Endothelial cell (in vitro differentiated cells): Measurements from ENCODE around the gene ASAH2. TPM values are rescaled to one million over a fixed set of nuclear protein-coding genes. Genes with fewer than 3 reads are reported as not detected.

Experiments
- DNase-seq: peaks from one replicate; pipeline ENCODE4 v3.0.0; 2021; ENCODE audit warnings: low spot score
- H3K27ac Mint-ChIP-seq: one replicate; pipeline ENCODE4 v1.8.0; 2021; ENCODE audit warnings: mixed read lengths, inconsistent platforms; ENCODE audit not compliant: unreplicated experiment
- H3K27me3 Mint-ChIP-seq: one replicate; pipeline ENCODE4 v1.8.0; 2021; ENCODE audit warnings: mild to moderate bottlenecking, moderate library complexity, mixed read lengths, inconsistent platforms; ENCODE audit not compliant: unreplicated experiment
- H3K36me3 Mint-ChIP-seq: one replicate; pipeline ENCODE4 v1.8.0; 2021; ENCODE audit warnings: mild to moderate bottlenecking, low read depth, mixed read lengths, inconsistent platforms; ENCODE audit not compliant: unreplicated experiment
- H3K4me1 Mint-ChIP-seq: one replicate; pipeline ENCODE4 v1.8.0; 2021; ENCODE audit warnings: mild to moderate bottlenecking, mixed read lengths, inconsistent platforms; ENCODE audit not compliant: unreplicated experiment
- H3K4me3 Mint-ChIP-seq: one replicate; pipeline ENCODE4 v1.8.0; 2021; ENCODE audit warnings: mild to moderate bottlenecking, mixed read lengths, inconsistent platforms; ENCODE audit not compliant: unreplicated experiment
- H3K9me3 Mint-ChIP-seq: one replicate; pipeline ENCODE4 v1.8.0; 2021; ENCODE audit warnings: mixed read lengths, inconsistent platforms; ENCODE audit not compliant: unreplicated experiment
- CTCF ChIP-seq: fragments of 200-600 bp; sonication (generic); IDR thresholded peaks from one replicate; pipeline ENCODE4 v1.5.0; 2021; ENCODE audit warnings: antibody characterized with exemption; ENCODE audit not compliant: unreplicated experiment
- total RNA-seq: library from RNA; stranded (reverse); fragmentation: NEBNext Ultra II Directional; extraction: Animal tissue kit (Norgen Biotek cat#: 25700); gene quantifications from one replicate; pipeline ENCODE4 v1.2.1, GENCODE V29; 2021; ENCODE audit not compliant: unreplicated experiment

Gene ASAH2
- total RNA-seq, 1 donor from 2014 or later: 1.7 TPM

- no peak for DNase-seq
- Mint-ChIP-seq H3K36me3 (no peaks in the 10 kb centered on the region), H3K9me3 (no peaks in the 10 kb centered on the region), H3K4me1 (peaks cover 10% of the 10 kb centered on the region), H3K4me3 (no peak overlapping the region), H3K27ac (no peak overlapping the region), H3K27me3 (peaks cover 6% of the 10 kb centered on the region)
- TF ChIP-seq CTCF: no peak
Measured at GRCh38 chr10:50216894-50217293, 34.4 kb downstream of the ASAH2 start.

- no peak for TF ChIP-seq CTCF
- DNase-seq: no peak
- no peak overlapping the region for H3K4me3 Mint-ChIP-seq
- peaks cover 3% of the 10 kb centered on the region for H3K27me3 Mint-ChIP-seq
- peak overlapping the region; percentile 53 for H3K27ac Mint-ChIP-seq
- H3K36me3 Mint-ChIP-seq: no peaks in the 10 kb centered on the region
- peaks cover 10% of the 10 kb centered on the region for H3K4me1 Mint-ChIP-seq
- no peaks in the 10 kb centered on the region for H3K9me3 Mint-ChIP-seq
Measured at GRCh38 chr10:50216418-50216817, 34.9 kb downstream of the ASAH2 start.

- Mint-ChIP-seq H3K27ac (no peak overlapping the region), H3K27me3 (no peaks in the 10 kb centered on the region), H3K4me3 (no peak overlapping the region), H3K4me1 (peaks cover 5% of the 10 kb centered on the region), H3K36me3 (no peaks in the 10 kb centered on the region), H3K9me3 (no peaks in the 10 kb centered on the region)
- no peak for DNase-seq
- no peak for TF ChIP-seq CTCF
Measured at GRCh38 chr10:50211670-50212069, 39.6 kb downstream of the ASAH2 start.

- Mint-ChIP-seq H3K27me3 (no peaks in the 10 kb centered on the region), H3K27ac (no peak overlapping the region), H3K9me3 (no peaks in the 10 kb centered on the region), H3K36me3 (no peaks in the 10 kb centered on the region), H3K4me3 (no peak overlapping the region), H3K4me1 (no peaks in the 10 kb centered on the region)
- DNase-seq: no peak
- no peak for TF ChIP-seq CTCF
Measured at GRCh38 chr10:50210876-50211275, 40.4 kb downstream of the ASAH2 start.

Other genes starting within 250 kb of the ASAH2 start
- gene WASHC2A, start 183.6 kb downstream of the ASAH2 start, total RNA-seq: 79.3 TPM